ENCODE data around the gene RAI2.

The RAI2 gene

GRCh38 chrX:17860811-17861488 is at the start of gene RAI2:
RAI2 (minus strand) TSS chrX:17861298; CDS start chrX:17802010, 59,288 bp downstream.
- DNase-seq: peak in 1 of 2 experiments; percentile 8

GRCh38 chrX:17888421-17888820 is 27.3 kb upstream of the RAI2 start:
- no peak for DNase-seq

- DNase-seq: no peak
These were observed 21.6 kb upstream of the RAI2 start for GRCh38 chrX:17882680-17883079.

GRCh38 chrX:17878028-17878670 is 17.1 kb upstream of the RAI2 start:
- no peak for DNase-seq

- no peak for DNase-seq
These were observed 15.0 kb upstream of the RAI2 start for GRCh38 chrX:17876135-17876534.

- no peak for DNase-seq
These were observed 8.5 kb upstream of the RAI2 start for GRCh38 chrX:17869580-17869979.

GRCh38 chrX:17861489-17862011 is 452 bp upstream of the RAI2 start:
- DNase-seq: no peak

GRCh38 chrX:17860179-17860780 is 818 bp downstream of the RAI2 start:
- no peak for DNase-seq

- peak in 1 of 2 experiments; percentile 21 for DNase-seq
These were observed 1.4 kb downstream of the RAI2 start for GRCh38 chrX:17859609-17860178.

GRCh38 chrX:17854531-17854930 is 6.6 kb downstream of the RAI2 start:
- no peak for DNase-seq

- DNase-seq: no peak
These were observed 7.0 kb downstream of the RAI2 start for GRCh38 chrX:17854069-17854468.

GRCh38 chrX:17851874-17852273 is 9.2 kb downstream of the RAI2 start:
- DNase-seq: no peak

GRCh38 chrX:17848545-17849265 is 12.4 kb downstream of the RAI2 start:
- DNase-seq: no peak

GRCh38 chrX:17846045-17846444 is 15.1 kb downstream of the RAI2 start:
- DNase-seq: no peak

- no peak for DNase-seq
These were observed 16.9 kb downstream of the RAI2 start for GRCh38 chrX:17844236-17844635.

- no peak for DNase-seq
These were observed 18.2 kb downstream of the RAI2 start for GRCh38 chrX:17842769-17843525.

- DNase-seq: no peak
These were observed 21.8 kb downstream of the RAI2 start for GRCh38 chrX:17839269-17839668.

GRCh38 chrX:17836830-17837229 is 24.3 kb downstream of the RAI2 start:
- no peak for DNase-seq

GRCh38 chrX:17833954-17834353 is 27.1 kb downstream of the RAI2 start:
- DNase-seq: no peak

- DNase-seq: no peak
These were observed 29.8 kb downstream of the RAI2 start for GRCh38 chrX:17831255-17831654.

- DNase-seq: no peak
These were observed 30.9 kb downstream of the RAI2 start for GRCh38 chrX:17830211-17830610.

GRCh38 chrX:17829566-17829965 is 31.5 kb downstream of the RAI2 start:
- no peak for DNase-seq
